ENCODE measurements around the gene ZSCAN21. TPM values are rescaled to one million over a fixed set of nuclear protein-coding genes. Genes with fewer than 3 reads are reported as not detected.

The ZSCAN21 gene
- total and polyA plus RNA-seq, 7 donors: 6.8 to 25.6 (median 12.2) TPM

DNA sequence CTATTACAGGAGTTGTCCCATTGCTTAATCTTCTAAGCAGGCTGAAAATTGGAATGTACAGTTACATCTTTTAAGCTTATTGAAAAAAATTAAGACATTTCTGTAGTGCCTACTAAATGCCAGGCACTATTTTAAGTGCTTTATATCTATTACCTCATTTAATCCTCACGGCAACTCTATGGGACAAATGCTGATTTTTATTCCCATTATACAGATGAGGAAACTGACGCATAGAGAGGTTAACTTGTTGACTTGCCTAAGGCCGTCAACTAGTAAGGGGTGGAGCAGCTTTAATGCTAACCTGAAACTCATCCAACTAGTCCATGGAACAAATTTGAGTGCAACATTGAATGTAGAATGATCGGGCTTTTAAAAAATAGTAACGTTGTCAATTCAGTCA, 31.7 kb upstream of the ZSCAN21 start:
- DNase-seq: no peak

DNA sequence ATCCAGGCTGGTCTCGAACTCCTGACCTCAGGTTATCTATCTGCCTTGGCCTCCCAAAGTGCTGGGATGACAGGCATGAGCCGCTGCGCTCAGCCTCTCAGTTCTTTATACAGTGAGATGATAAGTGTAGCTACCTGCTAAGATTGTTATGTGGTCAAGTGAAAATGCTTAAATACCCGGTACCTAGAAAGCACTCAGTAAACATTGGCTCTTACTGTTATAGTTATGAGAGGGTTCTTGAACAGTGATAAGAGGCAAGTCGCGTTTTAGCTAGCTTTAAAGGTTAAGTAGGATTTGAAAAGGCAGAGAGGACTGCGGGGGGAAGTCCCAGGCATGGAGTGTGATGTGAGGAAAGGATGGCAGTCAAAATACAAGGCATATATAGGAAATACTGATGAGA, 29.7 kb upstream of the ZSCAN21 start:
- DNase-seq (no peak), ATAC-seq (no peak)
- TF ChIP-seq, protein P1, sequence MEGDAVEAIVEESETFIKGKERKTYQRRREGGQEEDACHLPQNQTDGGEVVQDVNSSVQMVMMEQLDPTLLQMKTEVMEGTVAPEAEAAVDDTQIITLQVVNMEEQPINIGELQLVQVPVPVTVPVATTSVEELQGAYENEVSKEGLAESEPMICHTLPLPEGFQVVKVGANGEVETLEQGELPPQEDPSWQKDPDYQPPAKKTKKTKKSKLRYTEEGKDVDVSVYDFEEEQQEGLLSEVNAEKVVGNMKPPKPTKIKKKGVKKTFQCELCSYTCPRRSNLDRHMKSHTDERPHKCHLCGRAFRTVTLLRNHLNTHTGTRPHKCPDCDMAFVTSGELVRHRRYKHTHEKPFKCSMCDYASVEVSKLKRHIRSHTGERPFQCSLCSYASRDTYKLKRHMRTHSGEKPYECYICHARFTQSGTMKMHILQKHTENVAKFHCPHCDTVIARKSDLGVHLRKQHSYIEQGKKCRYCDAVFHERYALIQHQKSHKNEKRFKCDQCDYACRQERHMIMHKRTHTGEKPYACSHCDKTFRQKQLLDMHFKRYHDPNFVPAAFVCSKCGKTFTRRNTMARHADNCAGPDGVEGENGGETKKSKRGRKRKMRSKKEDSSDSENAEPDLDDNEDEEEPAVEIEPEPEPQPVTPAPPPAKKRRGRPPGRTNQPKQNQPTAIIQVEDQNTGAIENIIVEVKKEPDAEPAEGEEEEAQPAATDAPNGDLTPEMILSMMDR (IDR thresholded peaks at IDR 0.05): no peak
- H3K27ac ChIP-seq: no peak overlapping the region
- peaks cover 23% of the 10 kb centered on the region for H3K4me1 ChIP-seq
- H3K4me3 ChIP-seq: no peak overlapping the region
- intact Hi-C loops (cut with DNase I): loop anchor here in 1 of 2 donors (2.0 kb wide), 1 partner anchor 61 kb away; the partner anchor contains the start of gene ZNF3
- no peaks in the 10 kb centered on the region for H3K9me3 ChIP-seq
- no peaks in the 10 kb centered on the region for H3K27me3 ChIP-seq (ENCODE audit: insufficient read depth in 3 of 3, low read length in 2 of 3)
- 87 to 91% (median 91%) methylated on average over 7 of the region's 7 CpGs for WGBS, 3 donors
- peaks cover 5 to 48% of the 10 kb centered on the region in 2 donors for H3K36me3 ChIP-seq (ENCODE audit: insufficient read depth in 1 of 2, low read depth in 1 of 2)

More for the DNA sequence above, 31.7 kb upstream of the ZSCAN21 start:
- peak overlapping the region; percentile 1 for H3K4me3 ChIP-seq
- intact Hi-C loops (cut with DNase I): loop anchor here in 1 of 2 donors (2.0 kb wide), 1 partner anchor 63 kb away; the partner anchor contains the start of gene ZNF3
- no peaks in the 10 kb centered on the region for H3K9me3 ChIP-seq
- TF ChIP-seq, protein P1 (IDR thresholded peaks at IDR 0.05): no peak
- peaks cover 2 to 28% of the 10 kb centered on the region in 2 donors for H3K36me3 ChIP-seq (ENCODE audit: insufficient read depth in 1 of 2, low read depth in 1 of 2)
- H3K27me3 ChIP-seq (ENCODE audit: insufficient read depth in 3 of 3, low read length in 2 of 3): no peaks in the 10 kb centered on the region
- H3K27ac ChIP-seq: no peak overlapping the region
- no peak for ATAC-seq
- WGBS, 3 donors: 85 to 89% (median 89%) methylated on average over 5 of the region's 5 CpGs
- peaks cover 23% of the 10 kb centered on the region for H3K4me1 ChIP-seq

DNA sequence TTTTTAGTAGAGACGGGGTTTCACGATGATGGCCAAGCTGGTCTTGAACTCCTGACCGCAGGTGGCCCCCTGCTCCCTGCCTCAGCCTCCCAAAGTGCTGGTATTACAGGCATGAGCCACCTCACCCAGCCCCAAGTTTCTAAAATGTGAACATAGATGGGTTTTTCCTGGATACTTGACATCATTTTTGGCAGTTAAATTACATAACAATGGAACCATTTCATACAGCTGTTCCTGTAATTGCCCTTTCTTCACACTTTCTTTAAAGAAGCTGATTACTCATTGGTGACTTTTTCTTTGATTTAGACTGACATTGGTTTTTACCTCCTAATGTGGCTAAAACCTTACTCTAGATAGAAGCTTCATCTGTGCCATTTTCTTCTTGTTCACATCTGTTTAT, 28.3 kb upstream of the ZSCAN21 start:
- H3K4me1 ChIP-seq: peaks cover 23% of the 10 kb centered on the region
- H3K27ac ChIP-seq: no peak overlapping the region
- TF ChIP-seq, protein P1 (IDR thresholded peaks at IDR 0.05): no peak
- H3K4me3 ChIP-seq: no peak overlapping the region
- no peaks in the 10 kb centered on the region for H3K9me3 ChIP-seq
- H3K27me3 ChIP-seq (ENCODE audit: insufficient read depth in 3 of 3, low read length in 2 of 3): no peaks in the 10 kb centered on the region
- DNase-seq: no peak
- intact Hi-C loops (cut with DNase I): no loop called here
- 32 to 56% (median 50%) methylated on average over 3 of the region's 3 CpGs for WGBS, 3 donors
- ATAC-seq: no peak
- peaks cover 5 to 62% of the 10 kb centered on the region in 2 donors for H3K36me3 ChIP-seq (ENCODE audit: insufficient read depth in 1 of 2, low read depth in 1 of 2)

DNA sequence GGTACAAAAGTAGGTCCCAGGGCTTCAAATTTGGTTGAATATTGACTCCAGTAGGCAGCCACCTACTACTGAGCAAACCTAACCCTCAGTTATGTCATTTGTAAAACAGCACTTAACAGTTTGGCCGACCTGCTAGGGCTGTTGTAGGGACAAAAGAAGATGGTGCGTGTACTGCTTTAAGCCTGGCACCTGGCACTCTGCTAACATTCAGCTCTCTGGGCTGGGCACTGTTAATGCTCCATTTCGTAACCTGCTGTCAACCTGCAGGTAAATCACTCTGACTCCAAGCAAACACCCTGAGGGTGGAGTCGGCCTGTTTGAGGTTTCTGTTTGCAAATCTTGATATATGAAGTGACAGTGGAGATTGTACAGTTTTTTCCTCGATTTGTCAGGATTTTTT, 27.0 kb upstream of the ZSCAN21 start:
- Histone ChIP-seq H3K27me3 (ENCODE audit: insufficient read depth in 3 of 3, low read length in 2 of 3) (no peaks in the 10 kb centered on the region), H3K36me3 (ENCODE audit: insufficient read depth in 1 of 2, low read depth in 1 of 2) (peaks cover 5 to 75% of the 10 kb centered on the region in 2 donors), H3K9me3 (no peaks in the 10 kb centered on the region), H3K4me1 (peaks cover 10% of the 10 kb centered on the region), H3K4me3 (no peak overlapping the region), H3K27ac (no peak overlapping the region)
- WGBS, 3 donors: 76 to 88% (median 78%) methylated on average over 5 of the region's 5 CpGs
- TF ChIP-seq, protein P1 (IDR thresholded peaks at IDR 0.05): no peak
- intact Hi-C loops (cut with DNase I): no loop called here
- DNase-seq: no peak
- ATAC-seq: peak; percentile 35 to 86 (median 78)

DNA sequence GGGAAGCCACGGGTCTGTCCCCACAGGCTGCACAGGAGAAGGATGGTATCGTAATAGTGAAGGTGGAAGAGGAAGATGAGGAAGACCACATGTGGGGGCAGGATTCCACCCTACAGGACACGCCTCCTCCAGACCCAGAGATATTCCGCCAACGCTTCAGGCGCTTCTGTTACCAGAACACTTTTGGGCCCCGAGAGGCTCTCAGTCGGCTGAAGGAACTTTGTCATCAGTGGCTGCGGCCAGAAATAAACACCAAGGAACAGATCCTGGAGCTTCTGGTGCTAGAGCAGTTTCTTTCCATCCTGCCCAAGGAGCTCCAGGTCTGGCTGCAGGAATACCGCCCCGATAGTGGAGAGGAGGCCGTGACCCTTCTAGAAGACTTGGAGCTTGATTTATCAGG, 26.0 kb upstream of the ZSCAN21 start:
- no peak for ATAC-seq
- Histone ChIP-seq H3K36me3 (ENCODE audit: insufficient read depth in 1 of 2, low read depth in 1 of 2) (peaks cover 5 to 84% of the 10 kb centered on the region in 2 donors), H3K27me3 (ENCODE audit: insufficient read depth in 3 of 3, low read length in 2 of 3) (no peaks in the 10 kb centered on the region), H3K9me3 (no peaks in the 10 kb centered on the region), H3K4me3 (no peak overlapping the region), H3K27ac (no peak overlapping the region), H3K4me1 (peaks cover 6% of the 10 kb centered on the region)
- DNase-seq: no peak
- WGBS, 3 donors: 95 to 97% (median 95%) methylated on average over 12 of the region's 12 CpGs
- intact Hi-C loops (cut with DNase I): no loop called here
- TF ChIP-seq, protein P1 (IDR thresholded peaks at IDR 0.05): no peak
